GF-D8 (cell line): ENCODE data around the gene MTRFR.
"Not testable (repeated sequence)": the region's sequence is repeated elsewhere in the genome, so short reads cannot be mapped to it uniquely, and the experiment has no call there.

Source experiments
- DNase-seq: peaks from one replicate; lab custom pipeline; 2025; lab: John Stamatoyannopoulos, UW

MTRFR gene

GRCh38 chr12:123232807-123233504, at the start of gene MTRFR, which contains the start of gene MPHOSPH9:
TSS of gene MTRFR (plus strand) at chr12:123233436. CDS start at chr12:123253675, 20,239 bp downstream.
TSS of gene MPHOSPH9 (minus strand) at chr12:123233141. CDS start at chr12:123230364, 2,777 bp downstream.
- DNase-seq: peak; percentile 99

- DNase-seq: no peak
These were observed 45.6 kb upstream of the MTRFR start for GRCh38 chr12:123187637-123188036.

- DNase-seq: no peak
These were observed 33.3 kb upstream of the MTRFR start for GRCh38 chr12:123199936-123200335.

GRCh38 chr12:123200414-123200813, 32.8 kb upstream of the MTRFR start:
- no peak for DNase-seq

- DNase-seq: not testable (repeated sequence)
These were observed 26.4 kb upstream of the MTRFR start for GRCh38 chr12:123206794-123207193.

- DNase-seq: not testable (repeated sequence)
These were observed 25.4 kb upstream of the MTRFR start for GRCh38 chr12:123207815-123208214.

GRCh38 chr12:123223241-123223668, 10.0 kb upstream of the MTRFR start:
- peak; percentile 11 for DNase-seq

GRCh38 chr12:123225443-123225842, 7.8 kb upstream of the MTRFR start:
- DNase-seq: no peak

GRCh38 chr12:123227581-123228258, 5.5 kb upstream of the MTRFR start:
- DNase-seq: no peak

- DNase-seq: no peak
These were observed 4.2 kb upstream of the MTRFR start for GRCh38 chr12:123229051-123229450.

GRCh38 chr12:123231931-123232330, 1.3 kb upstream of the MTRFR start:
- no peak for DNase-seq

GRCh38 chr12:123232472-123232806, 797 bp upstream of the MTRFR start:
- no peak for DNase-seq

GRCh38 chr12:123233505-123234308, 471 bp downstream of the MTRFR start:
- DNase-seq: no peak

GRCh38 chr12:123237646-123238329, 4.6 kb downstream of the MTRFR start:
- no peak for DNase-seq

- no peak for DNase-seq
These were observed 5.1 kb downstream of the MTRFR start for GRCh38 chr12:123238330-123238682.

GRCh38 chr12:123238961-123239360, 5.7 kb downstream of the MTRFR start:
- DNase-seq: no peak

GRCh38 chr12:123242116-123242904, 9.1 kb downstream of the MTRFR start:
- DNase-seq: no peak

GRCh38 chr12:123243671-123244262, 10.5 kb downstream of the MTRFR start:
- DNase-seq: no peak

GRCh38 chr12:123245678-123246077, 12.4 kb downstream of the MTRFR start:
- DNase-seq: no peak

GRCh38 chr12:123248129-123248528, 14.9 kb downstream of the MTRFR start:
- DNase-seq: not testable (repeated sequence)
